Ovary (tissue), 9 donors: ENCODE data around the gene MEIS1. TPM values are rescaled to one million over a fixed set of nuclear protein-coding genes. Genes with fewer than 3 reads are reported as not detected.

Experiments used
- DNase-seq, 5 donors: peaks; one replicate each; pipeline ENCODE4 v3.0.0-alpha.2; 2019 to 2020
- H3K27ac ChIP-seq, 2 donors: fragments of 200-600 bp; one replicate each; pipeline versions ENCODE4 v1.5.1 to v1.8.0; 2019 to 2022
- H3K27me3 ChIP-seq: fragments of 200-600 bp; one replicate; pipeline ENCODE4 v1.8.0; 2022
- H3K36me3 ChIP-seq: fragments of 200-600 bp; sonication (generic); one replicate; pipeline ENCODE4 v1.5.1; 2019
- H3K4me1 ChIP-seq: one replicate; pipeline ENCODE4 v1.8.1; 2013; ENCODE audit warnings: mild to moderate bottlenecking, moderate library complexity; ENCODE audit not compliant: insufficient read depth
- H3K4me3 ChIP-seq: fragments of 200-600 bp; sonication (generic); one replicate; pipeline ENCODE4 v1.5.1; 2017
- H3K9me3 ChIP-seq, 2 donors: fragments of 200-600 bp in 1 of 2; sonication (generic) in 1 of 2; one replicate each; pipeline versions ENCODE4 v1.5.1 to v1.8.1; 2013 to 2019; ENCODE audit warnings: mild to moderate bottlenecking in 1 of 2, moderate library complexity in 1 of 2
- CTCF ChIP-seq, 3 donors: fragments of 450-650 bp in 2 of 3; fragments of 200-600 bp in 1 of 3; IDR thresholded peaks; one replicate each; pipeline versions ENCODE4 v1.5.1 to v1.8.0; 2016 to 2022; ENCODE audit warnings: antibody characterized with exemption in 3 of 3, mild to moderate bottlenecking in 1 of 3
- EP300 ChIP-seq: sonication (generic); formaldehyde crosslinking; IDR thresholded peaks from one replicate; pipeline ENCODE4 v1.6.1; 2017; ENCODE audit warnings: antibody characterized with exemption
- POLR2A ChIP-seq: fragments of 450-650 bp; IDR thresholded peaks from one replicate; pipeline ENCODE4 v1.6.1; 2017; ENCODE audit warnings: antibody characterized with exemption, mild to moderate bottlenecking, moderate library complexity
- WGBS, 3 donors: extraction: QIAGEN DNeasy Blood & Tissue Kit in 1 of 3; methylation state at CpG; one replicate each; pipeline versions ENCODE4 v1.1.5 to v1.1.7; 2013 to 2017; 5-methylcytosine and 5-hydroxymethylcytosine counted together
- intact Hi-C, 4 donors: fragments of 100-400 bp; cut with DNase I; formaldehyde crosslinking; loops; one replicate each; pipeline versions ENCODE4 v1.11.0 to v1.15.1; 2022 to 2023
- polyA plus RNA-seq, 2 donors: library from polyadenylated mRNA; stranded (reverse); fragments of 200-250 nt in 1 of 2; fragments of 350-450 nt in 1 of 2; fragmentation: Illumina TruSeq in 1 of 2; extraction: RNeasy Lipid Tissue Mini Kit (QIAGEN cat#74804) in 1 of 2; gene quantifications; one replicate each; pipeline ENCODE4 v1.2.3, GENCODE V29; 2013 to 2014
- total RNA-seq, 7 donors: library from RNA; depleted of rRNA in 2 of 7; stranded (reverse); fragments of >200 nt in 2 of 7; fragmentation: NEBNext Ultra II Directional in 3 of 7; extraction: Animal tissue kit (Norgen Biotek cat#: 25700) in 3 of 7; gene quantifications; one replicate each; pipeline versions ENCODE4 v1.1.0 to v1.2.4, GENCODE V29; 2016 to 2023
- donor health status: DM: no; HTN: no; CAD: no; lungs with moderate emphysema.
- donor health status: DM: no; HTN: no; CAD: no.
- donor health status: Bipolar disorder and iron deficiency.
- donor health status: DM: yes; HTN: yes; CAD: no.
- donor health status: DM: no; HTN: no; CAD: no.
- donor health status: DM: yes; HTN: yes; CAD: no.

Gene MEIS1
- total and polyA plus RNA-seq, 9 donors: 19.4 to 163 (median 80.4) TPM

GRCh38 chr2:66531155-66531554 is 96.2 kb downstream of the MEIS1 start:
- intact Hi-C loops: no loop called here
- H3K27ac ChIP-seq: no peak overlapping the region
- H3K4me1 ChIP-seq: peaks cover 4% of the 10 kb centered on the region
- no peaks in the 10 kb centered on the region for H3K9me3 ChIP-seq
- no peak for DNase-seq
- no peaks in the 10 kb centered on the region for H3K27me3 ChIP-seq
- H3K36me3 ChIP-seq: no peaks in the 10 kb centered on the region
- TF ChIP-seq CTCF (IDR thresholded peaks at IDR 0.05) (no peak), EP300 (no peak), POLR2A (no peak)
- WGBS, 3 donors: 94 to 100% (median 96%) methylated on average over 1 of the region's 1 CpG
- no peak overlapping the region for H3K4me3 ChIP-seq

- Histone ChIP-seq H3K9me3 (no peaks in the 10 kb centered on the region), H3K36me3 (no peaks in the 10 kb centered on the region), H3K4me1 (peaks cover 4% of the 10 kb centered on the region), H3K27ac (no peak overlapping the region), H3K4me3 (no peak overlapping the region), H3K27me3 (no peaks in the 10 kb centered on the region)
- 87 to 93% (median 92%) methylated on average over 13 of the region's 13 CpGs for WGBS, 3 donors
- TF ChIP-seq POLR2A: no peak
- TF ChIP-seq EP300: no peak
- TF ChIP-seq CTCF (IDR thresholded peaks at IDR 0.05): no peak
- intact Hi-C loops: no loop called here
- DNase-seq: no peak
Measured at GRCh38 chr2:66531567-66531966, 96.6 kb downstream of the MEIS1 start.

GRCh38 chr2:66532972-66533868 is 98.3 kb downstream of the MEIS1 start:
- 51 to 61% (median 60%) methylated on average over 11 of the region's 11 CpGs for WGBS, 3 donors
- Histone ChIP-seq H3K4me3 (no peak overlapping the region), H3K36me3 (no peaks in the 10 kb centered on the region), H3K27ac (no peak overlapping the region), H3K4me1 (peaks cover 4% of the 10 kb centered on the region), H3K27me3 (no peaks in the 10 kb centered on the region), H3K9me3 (no peaks in the 10 kb centered on the region)
- DNase-seq: peak in 2 of 5 donors; percentile 37 to 46
- intact Hi-C loops: no loop called here
- no peak for TF ChIP-seq CTCF (IDR thresholded peaks at IDR 0.05)
- no peak for TF ChIP-seq EP300
- TF ChIP-seq POLR2A: no peak

GRCh38 chr2:66534461-66534860 is 99.5 kb downstream of the MEIS1 start:
- WGBS, 3 donors: 75 to 92% (median 89%) methylated on average over 4 of the region's 4 CpGs
- Histone ChIP-seq H3K4me3 (no peak overlapping the region), H3K27me3 (no peaks in the 10 kb centered on the region), H3K27ac (no peak overlapping the region), H3K9me3 (no peaks in the 10 kb centered on the region), H3K36me3 (no peaks in the 10 kb centered on the region), H3K4me1 (peaks cover 6% of the 10 kb centered on the region)
- no peak for DNase-seq
- intact Hi-C loops: no loop called here
- TF ChIP-seq EP300 (no peak), CTCF (IDR thresholded peaks at IDR 0.05) (no peak), POLR2A (no peak)
